Effector memory CD4-positive, alpha-beta T cell (primary cell): ENCODE results near the gene APOC1.

Source experiments
- DNase-seq, 3 donors: peaks; one replicate each; pipeline ENCODE4 v3.0.0-alpha.2; 2020
- H3K27ac ChIP-seq: 2 replicates; pipeline ENCODE4 v1.7.0; 2013; ENCODE audit warnings: mild to moderate bottlenecking, low read length, moderate library complexity; ENCODE audit not compliant: insufficient read depth, poor library complexity, severe bottlenecking
- H3K27me3 ChIP-seq: replicated peaks from 2 replicates; pipeline ENCODE4 v1.7.0; 2013; ENCODE audit warnings: mild to moderate bottlenecking, low read length; ENCODE audit not compliant: insufficient read depth, control insufficient read depth, poor library complexity, severe bottlenecking
- H3K36me3 ChIP-seq: 2 replicates; pipeline ENCODE4 v1.7.0; 2013; ENCODE audit warnings: mild to moderate bottlenecking, low read length, moderate library complexity; ENCODE audit not compliant: control insufficient read depth, insufficient read depth
- H3K4me1 ChIP-seq: 2 replicates; pipeline ENCODE4 v1.7.0; 2013; ENCODE audit warnings: low read length, mild to moderate bottlenecking; ENCODE audit not compliant: control insufficient read depth, insufficient read depth, poor library complexity, severe bottlenecking
- H3K4me3 ChIP-seq: 2 replicates; pipeline ENCODE4 v1.7.0; 2013; ENCODE audit warnings: low read length, low read depth, mild to moderate bottlenecking; ENCODE audit not compliant: insufficient read depth, poor library complexity, severe bottlenecking
- H3K9me3 ChIP-seq: 2 replicates; pipeline ENCODE4 v1.7.0; 2013; ENCODE audit warnings: mild to moderate bottlenecking, low read length, moderate library complexity; ENCODE audit not compliant: control insufficient read depth

APOC1 gene

DNA sequence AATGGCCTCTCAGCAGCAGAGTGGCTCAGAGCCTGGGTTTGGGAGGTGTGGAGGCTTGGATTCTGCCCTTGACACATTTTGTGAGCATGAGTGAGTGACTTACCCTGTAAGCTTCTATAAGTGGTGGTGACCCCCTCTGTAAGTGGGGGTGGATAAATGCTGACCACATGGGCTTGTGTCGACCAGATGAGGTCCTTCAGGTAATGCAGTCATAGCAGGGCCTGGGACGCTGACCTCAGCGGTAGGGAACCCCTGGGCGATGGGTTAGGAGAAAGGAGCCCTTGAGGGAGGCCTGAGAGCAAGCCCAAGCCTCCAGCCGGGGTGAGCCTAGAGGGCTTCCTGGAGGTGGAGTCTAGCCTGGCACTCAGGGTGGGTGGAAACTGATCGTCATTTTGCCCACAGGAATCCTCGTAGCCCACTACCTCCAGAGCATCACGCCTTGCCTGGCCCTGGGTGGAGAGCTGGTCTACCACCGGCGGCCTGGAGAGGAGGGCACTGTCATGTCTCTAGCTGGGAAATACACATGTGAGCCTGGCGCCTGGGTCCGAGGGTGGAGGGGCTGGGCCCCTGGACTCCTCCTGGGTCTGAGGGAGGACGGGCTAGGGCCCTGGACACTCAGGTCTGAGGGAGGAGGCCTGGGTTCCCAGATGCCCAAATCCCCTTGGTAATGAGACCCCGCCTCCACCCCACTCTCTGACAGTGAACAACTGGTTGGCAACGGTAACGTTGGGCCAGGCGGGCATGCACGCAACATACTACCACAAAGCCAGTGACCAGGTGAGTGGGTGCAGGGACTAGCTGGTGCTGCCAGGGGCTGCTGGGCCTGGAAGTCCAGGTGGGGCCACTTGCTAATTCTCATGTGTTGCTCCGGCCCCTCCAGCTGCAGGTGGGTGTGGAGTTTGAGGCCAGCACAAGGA lies 13.8 kb upstream of the APOC1 start:
- no peak overlapping the region for H3K27ac ChIP-seq
- H3K9me3 ChIP-seq = no peaks in the 10 kb centered on the region
- no peaks in the 10 kb centered on the region for H3K4me1 ChIP-seq
- DNase-seq = no peak
- no peak overlapping the region for H3K4me3 ChIP-seq
- peaks cover 56% of the 10 kb centered on the region for H3K36me3 ChIP-seq
- H3K27me3 ChIP-seq = peaks cover 4% of the 10 kb centered on the region

DNA sequence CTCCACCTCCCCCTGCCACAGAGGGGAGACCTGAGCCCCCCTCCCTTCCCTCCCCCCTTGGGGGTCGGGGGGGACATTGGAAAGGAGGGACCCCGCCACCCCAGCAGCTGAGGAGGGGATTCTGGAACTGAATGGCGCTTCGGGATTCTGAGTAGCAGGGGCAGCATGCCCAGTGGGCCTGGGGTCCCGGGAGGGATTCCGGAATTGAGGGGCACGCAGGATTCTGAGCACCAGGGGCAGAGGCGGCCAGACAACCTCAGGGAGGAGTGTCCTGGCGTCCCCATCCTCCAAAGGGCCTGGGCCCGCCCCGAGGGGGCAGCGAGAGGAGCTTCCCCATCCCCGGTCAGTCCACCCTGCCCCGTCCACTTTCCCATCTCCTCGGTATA lies 11.2 kb upstream of the APOC1 start:
- Histone ChIP-seq H3K27me3 (peaks cover 15% of the 10 kb centered on the region), H3K36me3 (peaks cover 30% of the 10 kb centered on the region), H3K27ac (no peak overlapping the region), H3K9me3 (no peaks in the 10 kb centered on the region), H3K4me3 (no peak overlapping the region), H3K4me1 (no peaks in the 10 kb centered on the region)
- DNase-seq = no peak

DNA sequence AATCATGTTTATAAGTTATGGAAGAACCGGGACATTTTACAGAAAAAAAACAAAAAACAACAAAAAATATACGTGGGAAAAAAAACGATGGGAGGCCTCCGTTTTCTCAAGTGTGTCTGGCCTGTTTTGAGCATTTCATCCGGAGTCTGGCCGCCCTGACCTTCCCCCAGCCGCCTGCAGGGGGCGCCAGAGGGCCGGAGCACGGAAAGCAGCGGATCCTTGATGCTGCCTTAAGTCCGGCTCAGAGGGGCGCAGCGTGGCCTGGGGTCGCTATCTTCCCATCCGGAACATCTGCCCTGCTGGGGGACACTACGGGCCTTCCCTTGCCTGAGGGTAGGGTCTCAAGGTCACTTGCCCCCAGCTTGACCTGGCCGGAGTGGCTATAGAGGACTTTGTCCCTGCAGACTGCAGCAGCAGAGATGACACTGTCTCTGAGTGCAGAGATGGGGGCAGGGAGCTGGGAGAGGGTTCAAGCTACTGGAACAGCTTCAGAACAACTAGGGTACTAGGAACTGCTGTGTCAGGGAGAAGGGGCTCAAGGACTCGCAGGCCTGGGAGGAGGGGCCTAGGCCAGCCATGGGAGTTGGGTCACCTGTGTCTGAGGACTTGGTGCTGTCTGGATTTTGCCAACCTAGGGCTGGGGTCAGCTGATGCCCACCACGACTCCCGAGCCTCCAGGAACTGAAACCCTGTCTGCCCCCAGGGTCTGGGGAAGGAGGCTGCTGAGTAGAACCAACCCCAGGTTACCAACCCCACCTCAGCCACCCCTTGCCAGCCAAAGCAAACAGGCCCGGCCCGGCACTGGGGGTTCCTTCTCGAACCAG lies 10.6 kb upstream of the APOC1 start:
- Histone ChIP-seq H3K36me3 (peaks cover 27% of the 10 kb centered on the region), H3K4me3 (no peak overlapping the region), H3K27me3 (peaks cover 15% of the 10 kb centered on the region), H3K9me3 (no peaks in the 10 kb centered on the region), H3K27ac (no peak overlapping the region), H3K4me1 (no peaks in the 10 kb centered on the region)
- DNase-seq = peak; percentile 48 to 59 (median 49)

DNA sequence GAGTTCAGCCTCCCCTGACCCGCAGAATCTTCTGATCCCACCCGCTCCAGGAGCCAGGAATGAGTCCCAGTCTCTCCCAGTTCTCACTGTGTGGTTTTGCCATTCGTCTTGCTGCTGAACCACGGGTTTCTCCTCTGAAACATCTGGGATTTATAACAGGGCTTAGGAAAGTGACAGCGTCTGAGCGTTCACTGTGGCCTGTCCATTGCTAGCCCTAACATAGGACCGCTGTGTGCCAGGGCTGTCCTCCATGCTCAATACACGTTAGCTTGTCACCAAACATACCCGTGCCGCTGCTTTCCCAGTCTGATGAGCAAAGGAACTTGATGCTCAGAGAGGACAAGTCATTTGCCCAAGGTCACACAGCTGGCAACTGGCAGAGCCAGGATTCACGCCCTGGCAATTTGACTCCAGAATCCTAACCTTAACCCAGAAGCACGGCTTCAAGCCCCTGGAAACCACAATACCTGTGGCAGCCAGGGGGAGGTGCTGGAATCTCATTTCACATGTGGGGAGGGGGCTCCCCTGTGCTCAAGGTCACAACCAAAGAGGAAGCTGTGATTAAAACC lies 9.9 kb upstream of the APOC1 start:
- peaks cover 15% of the 10 kb centered on the region for H3K27me3 ChIP-seq

DNA sequence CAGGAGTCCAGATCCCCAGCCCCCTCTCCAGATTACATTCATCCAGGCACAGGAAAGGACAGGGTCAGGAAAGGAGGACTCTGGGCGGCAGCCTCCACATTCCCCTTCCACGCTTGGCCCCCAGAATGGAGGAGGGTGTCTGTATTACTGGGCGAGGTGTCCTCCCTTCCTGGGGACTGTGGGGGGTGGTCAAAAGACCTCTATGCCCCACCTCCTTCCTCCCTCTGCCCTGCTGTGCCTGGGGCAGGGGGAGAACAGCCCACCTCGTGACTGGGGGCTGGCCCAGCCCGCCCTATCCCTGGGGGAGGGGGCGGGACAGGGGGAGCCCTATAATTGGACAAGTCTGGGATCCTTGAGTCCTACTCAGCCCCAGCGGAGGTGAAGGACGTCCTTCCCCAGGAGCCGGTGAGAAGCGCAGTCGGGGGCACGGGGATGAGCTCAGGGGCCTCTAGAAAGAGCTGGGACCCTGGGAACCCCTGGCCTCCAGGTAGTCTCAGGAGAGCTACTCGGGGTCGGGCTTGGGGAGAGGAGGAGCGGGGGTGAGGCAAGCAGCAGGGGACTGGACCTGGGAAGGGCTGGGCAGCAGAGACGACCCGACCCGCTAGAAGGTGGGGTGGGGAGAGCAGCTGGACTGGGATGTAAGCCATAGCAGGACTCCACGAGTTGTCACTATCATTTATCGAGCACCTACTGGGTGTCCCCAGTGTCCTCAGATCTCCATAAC lies 8.8 kb upstream of the APOC1 start, which contains the start of gene APOE:
APOE (plus strand) TSS at position 360 of the 724 bp plus-strand sequence. CDS start 829 bp downstream, outside the sequence.
- H3K36me3 ChIP-seq = peaks cover 14% of the 10 kb centered on the region
- no peaks in the 10 kb centered on the region for H3K9me3 ChIP-seq
- no peak within 1 kb of the TSS for H3K27ac ChIP-seq
- H3K4me3 ChIP-seq = no peak within 1 kb of the TSS
- peaks cover 15% of the 10 kb centered on the region for H3K27me3 ChIP-seq
- H3K4me1 ChIP-seq = no peaks in the 10 kb centered on the region
- DNase-seq = no peak

More for the DNA sequence above, 9.9 kb upstream of the APOC1 start:
- Histone ChIP-seq H3K9me3 (no peaks in the 10 kb centered on the region), H3K36me3 (peaks cover 25% of the 10 kb centered on the region), H3K4me3 (no peak overlapping the region), H3K4me1 (no peaks in the 10 kb centered on the region), H3K27ac (no peak overlapping the region)
- no peak for DNase-seq

DNA sequence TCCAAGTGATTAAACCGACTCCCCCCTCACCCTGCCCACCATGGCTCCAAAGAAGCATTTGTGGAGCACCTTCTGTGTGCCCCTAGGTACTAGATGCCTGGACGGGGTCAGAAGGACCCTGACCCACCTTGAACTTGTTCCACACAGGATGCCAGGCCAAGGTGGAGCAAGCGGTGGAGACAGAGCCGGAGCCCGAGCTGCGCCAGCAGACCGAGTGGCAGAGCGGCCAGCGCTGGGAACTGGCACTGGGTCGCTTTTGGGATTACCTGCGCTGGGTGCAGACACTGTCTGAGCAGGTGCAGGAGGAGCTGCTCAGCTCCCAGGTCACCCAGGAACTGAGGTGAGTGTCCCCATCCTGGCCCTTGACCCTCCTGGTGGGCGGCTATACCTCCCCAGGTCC lies 6.8 kb upstream of the APOC1 start:
- no peak overlapping the region for H3K27ac ChIP-seq
- H3K36me3 ChIP-seq = peaks cover 2% of the 10 kb centered on the region
- H3K4me3 ChIP-seq = no peak overlapping the region
- no peaks in the 10 kb centered on the region for H3K9me3 ChIP-seq
- H3K4me1 ChIP-seq = no peaks in the 10 kb centered on the region
- peaks cover 15% of the 10 kb centered on the region for H3K27me3 ChIP-seq
- DNase-seq = no peak

DNA sequence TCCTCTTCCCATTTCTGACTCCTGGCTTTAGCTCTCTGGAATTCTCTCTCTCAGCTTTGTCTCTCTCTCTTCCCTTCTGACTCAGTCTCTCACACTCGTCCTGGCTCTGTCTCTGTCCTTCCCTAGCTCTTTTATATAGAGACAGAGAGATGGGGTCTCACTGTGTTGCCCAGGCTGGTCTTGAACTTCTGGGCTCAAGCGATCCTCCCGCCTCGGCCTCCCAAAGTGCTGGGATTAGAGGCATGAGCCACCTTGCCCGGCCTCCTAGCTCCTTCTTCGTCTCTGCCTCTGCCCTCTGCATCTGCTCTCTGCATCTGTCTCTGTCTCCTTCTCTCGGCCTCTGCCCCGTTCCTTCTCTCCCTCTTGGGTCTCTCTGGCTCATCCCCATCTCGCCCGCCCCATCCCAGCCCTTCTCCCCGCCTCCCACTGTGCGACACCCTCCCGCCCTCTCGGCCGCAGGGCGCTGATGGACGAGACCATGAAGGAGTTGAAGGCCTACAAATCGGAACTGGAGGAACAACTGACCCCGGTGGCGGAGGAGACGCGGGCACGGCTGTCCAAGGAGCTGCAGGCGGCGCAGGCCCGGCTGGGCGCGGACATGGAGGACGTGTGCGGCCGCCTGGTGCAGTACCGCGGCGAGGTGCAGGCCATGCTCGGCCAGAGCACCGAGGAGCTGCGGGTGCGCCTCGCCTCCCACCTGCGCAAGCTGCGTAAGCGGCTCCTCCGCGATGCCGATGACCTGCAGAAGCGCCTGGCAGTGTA lies 6.2 kb upstream of the APOC1 start:
- no peak for DNase-seq
- no peak overlapping the region for H3K4me3 ChIP-seq
- H3K4me1 ChIP-seq = no peaks in the 10 kb centered on the region
- H3K36me3 ChIP-seq = no peaks in the 10 kb centered on the region
- no peaks in the 10 kb centered on the region for H3K9me3 ChIP-seq
- peaks cover 15% of the 10 kb centered on the region for H3K27me3 ChIP-seq
- no peak overlapping the region for H3K27ac ChIP-seq

DNA sequence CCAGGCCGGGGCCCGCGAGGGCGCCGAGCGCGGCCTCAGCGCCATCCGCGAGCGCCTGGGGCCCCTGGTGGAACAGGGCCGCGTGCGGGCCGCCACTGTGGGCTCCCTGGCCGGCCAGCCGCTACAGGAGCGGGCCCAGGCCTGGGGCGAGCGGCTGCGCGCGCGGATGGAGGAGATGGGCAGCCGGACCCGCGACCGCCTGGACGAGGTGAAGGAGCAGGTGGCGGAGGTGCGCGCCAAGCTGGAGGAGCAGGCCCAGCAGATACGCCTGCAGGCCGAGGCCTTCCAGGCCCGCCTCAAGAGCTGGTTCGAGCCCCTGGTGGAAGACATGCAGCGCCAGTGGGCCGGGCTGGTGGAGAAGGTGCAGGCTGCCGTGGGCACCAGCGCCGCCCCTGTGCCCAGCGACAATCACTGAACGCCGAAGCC lies 5.6 kb upstream of the APOC1 start:
- Histone ChIP-seq H3K4me3 (no peak overlapping the region), H3K4me1 (no peaks in the 10 kb centered on the region), H3K9me3 (no peaks in the 10 kb centered on the region), H3K27ac (no peak overlapping the region), H3K27me3 (peaks cover 15% of the 10 kb centered on the region), H3K36me3 (no peaks in the 10 kb centered on the region)
- DNase-seq = no peak

DNA sequence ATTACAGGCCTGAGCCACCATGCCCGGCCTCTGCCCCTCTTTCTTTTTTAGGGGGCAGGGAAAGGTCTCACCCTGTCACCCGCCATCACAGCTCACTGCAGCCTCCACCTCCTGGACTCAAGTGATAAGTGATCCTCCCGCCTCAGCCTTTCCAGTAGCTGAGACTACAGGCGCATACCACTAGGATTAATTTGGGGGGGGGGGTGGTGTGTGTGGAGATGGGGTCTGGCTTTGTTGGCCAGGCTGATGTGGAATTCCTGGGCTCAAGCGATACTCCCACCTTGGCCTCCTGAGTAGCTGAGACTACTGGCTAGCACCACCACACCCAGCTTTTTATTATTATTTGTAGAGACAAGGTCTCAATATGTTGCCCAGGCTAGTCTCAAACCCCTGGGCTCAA lies 4.6 kb upstream of the APOC1 start:
- H3K27me3 ChIP-seq = peaks cover 15% of the 10 kb centered on the region
- peaks cover 5% of the 10 kb centered on the region for H3K4me1 ChIP-seq
- no peak overlapping the region for H3K4me3 ChIP-seq
- no peaks in the 10 kb centered on the region for H3K9me3 ChIP-seq
- no peak overlapping the region for H3K27ac ChIP-seq
- H3K36me3 ChIP-seq = no peaks in the 10 kb centered on the region
- DNase-seq = no peak
